AG04449 (cell line): ENCODE measurements around the gene ZGLP1.

Experiments
- CTCF ChIA-PET: fragments of 350-600 bp; formaldehyde crosslinking; extraction: SDS; loops from one replicate; lab custom pipeline; 2021; ENCODE audit warnings: antibody characterized with exemption; lab: Yijun Ruan, JAX
- POLR2A ChIA-PET: fragments of 400-600, 350-600 bp; formaldehyde crosslinking; extraction: SDS; loops from one replicate; lab custom pipeline; 2020; ENCODE audit warnings: antibody characterized with exemption, inconsistent platforms; lab: Yijun Ruan, JAX
- DNase-seq: peaks from one replicate; pipeline ENCODE4 v3.0.0-alpha.2; 2010; ENCODE audit warnings: low read depth, low spot score
- H3K4me3 ChIP-seq: 2 replicates; pipeline ENCODE4 v1.5.1; 2011; ENCODE audit warnings: low read depth, mild to moderate bottlenecking, control low read depth, low read length
- CTCF ChIP-seq: IDR thresholded peaks from one replicate; pipeline ENCODE4 v1.5.1; 2011; ENCODE audit warnings: mild to moderate bottlenecking, moderate library complexity, low read length, control low read depth, inconsistent platforms; ENCODE audit not compliant: insufficient read depth; ENCODE audit errors: missing control alignments

The ZGLP1 gene

GRCh38 chr19:10321874-10322835 lies 12.5 kb upstream of the ZGLP1 start:
- TF ChIP-seq CTCF: no peak
- ChIA-PET CTCF (interaction anchor here (0.7 to 1.4 kb wide), 2 partner anchors 9 to 61 kb away, joined by 3 read pairs; no protein-coding TSS in a partner anchor), POLR2A (no interaction called here)
- H3K4me3 ChIP-seq: no peak overlapping the region
- no peak for DNase-seq

GRCh38 chr19:10321417-10321797 lies 11.8 kb upstream of the ZGLP1 start:
- no peak for TF ChIP-seq CTCF
- POLR2A ChIA-PET: no interaction called here
- CTCF ChIA-PET: interaction anchor here (0.8 to 1.4 kb wide), 3 partner anchors 9 to 68 kb away, joined by 3 read pairs; no protein-coding TSS in a partner anchor
- DNase-seq: no peak
- no peak overlapping the region for H3K4me3 ChIP-seq

- CTCF ChIA-PET: interaction anchor here (0.7 to 1.4 kb wide), 4 partner anchors 8 to 69 kb away, joined by 3 read pairs; no protein-coding TSS in a partner anchor
- no peak for TF ChIP-seq CTCF
- H3K4me3 ChIP-seq: no peak overlapping the region
- DNase-seq: no peak
- POLR2A ChIA-PET: interaction anchor here (0.6 kb wide), 1 partner anchor 15 kb away, joined by 3 read pairs; no protein-coding TSS in a partner anchor
Observed at GRCh38 chr19:10320602-10321416, 11.2 kb upstream of the ZGLP1 start.

GRCh38 chr19:10318807-10319682 lies 9.4 kb upstream of the ZGLP1 start:
- no peak for TF ChIP-seq CTCF
- CTCF ChIA-PET: interaction anchor here (1.0 to 1.2 kb wide), 2 partner anchors 13 to 15 kb away, joined by 3 read pairs; no protein-coding TSS in a partner anchor
- no peak for DNase-seq
- H3K4me3 ChIP-seq: no peak overlapping the region
- POLR2A ChIA-PET: interaction anchor here (0.9 kb wide), 1 partner anchor 48 kb away, joined by 3 read pairs; the partner anchor contains the start of gene ICAM1

GRCh38 chr19:10317857-10318462 lies 8.3 kb upstream of the ZGLP1 start:
- no peak for TF ChIP-seq CTCF
- DNase-seq: no peak
- ChIA-PET POLR2A (interaction anchor here (0.9 kb wide), 1 partner anchor 47 kb away, joined by 3 read pairs; the partner anchor contains the start of gene ICAM1), CTCF (interaction anchor here (1.2 kb wide), 1 partner anchor 14 kb away, joined by 3 read pairs; no protein-coding TSS in a partner anchor)
- H3K4me3 ChIP-seq: no peak overlapping the region
